ENCODE results near the gene FAF2.
"Not testable (repeated sequence)": the region's sequence is repeated elsewhere in the genome, so short reads cannot be mapped to it uniquely, and the experiment has no call there.

The FAF2 gene

DNA sequence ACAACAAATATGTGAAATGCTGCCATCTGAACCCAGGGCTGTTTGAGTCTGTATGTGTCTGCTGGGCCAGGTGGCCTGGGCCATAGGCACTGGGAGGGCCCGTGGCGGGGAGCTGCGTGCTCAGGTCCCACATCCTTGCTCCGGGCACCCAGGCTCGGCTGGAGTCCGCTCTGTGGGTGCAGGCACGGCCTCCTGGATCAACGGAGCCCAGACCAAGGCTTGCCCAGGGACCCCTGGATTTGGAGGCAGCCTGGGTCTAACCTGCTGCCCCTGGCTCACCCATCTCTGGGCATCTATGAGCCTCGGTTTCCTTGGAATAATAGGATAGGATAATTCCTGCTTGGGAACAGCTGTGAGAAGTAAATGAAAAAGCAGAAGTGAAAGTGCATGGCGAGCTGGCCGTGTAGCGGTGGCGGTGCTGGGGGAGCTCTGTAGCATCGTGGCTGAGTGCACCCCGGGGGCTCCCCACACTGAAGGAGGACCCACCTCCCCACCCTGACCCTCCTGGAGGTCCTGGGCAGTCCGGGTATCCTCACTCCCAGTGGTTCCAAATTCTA is 102.2 kb downstream of the FAF2 start:
- Histone ChIP-seq H3K79me1 (ENCODE audit: low read length) (no peaks in the 10 kb centered on the region), H4K5ac (ENCODE audit: low read length) (no peak overlapping the region), H3K27ac (ENCODE audit: low read depth, low read length) (no peak overlapping the region), H3K4me2 (ENCODE audit: low read length) (no peak overlapping the region), H2AK5ac (ENCODE audit: low read length) (no peak overlapping the region), H3K79me2 (ENCODE audit: control insufficient read depth, insufficient read depth, low read length) (no peaks in the 10 kb centered on the region), H4K8ac (ENCODE audit: low read depth, low read length) (no peak overlapping the region), H3K4me1 (ENCODE audit: control insufficient read depth, low read depth, low read length) (no peaks in the 10 kb centered on the region), H3K9ac (ENCODE audit: low read length) (no peak overlapping the region), H3K27me3 (ENCODE audit: insufficient read depth, low read length, poor library complexity) (no peaks in the 10 kb centered on the region), H2BK120ac (ENCODE audit: low read depth, low read length) (no peak overlapping the region), H3K18ac (ENCODE audit: low read length) (no peak overlapping the region), H3K23ac (ENCODE audit: low read length) (no peak overlapping the region), H2BK5ac (ENCODE audit: low read length) (no peak overlapping the region), H3K56ac (ENCODE audit: low read length) (no peak overlapping the region), H3K4ac (ENCODE audit: low read depth, low read length) (no peak overlapping the region), H3K4me3 (ENCODE audit: low read length) (no peak overlapping the region), H2BK15ac (replicated peaks; ENCODE audit: low read depth) (no peak overlapping the region), H3K36me3 (ENCODE audit: control insufficient read depth, insufficient read depth, low read length) (no peaks in the 10 kb centered on the region)
- WGBS (ENCODE audit: extremely low coverage, insufficient coverage, low lambda C conversion rate): no CpG with 5 or more reads among the region's 16 CpGs
- no peak for DNase-seq

GRCh38 chr5:176550937-176551336 is 102.8 kb downstream of the FAF2 start:
- not testable (repeated sequence) for H2BK5ac ChIP-seq (ENCODE audit: low read length); H3K4ac ChIP-seq (ENCODE audit: low read depth, low read length); H3K36me3 ChIP-seq (ENCODE audit: control insufficient read depth, insufficient read depth, low read length); H3K4me1 ChIP-seq (ENCODE audit: control insufficient read depth, low read depth, low read length); H2AK5ac ChIP-seq (ENCODE audit: low read length); H3K27ac ChIP-seq (ENCODE audit: low read depth, low read length); H4K8ac ChIP-seq (ENCODE audit: low read depth, low read length); H3K9ac ChIP-seq (ENCODE audit: low read length); H2BK120ac ChIP-seq (ENCODE audit: low read depth, low read length); H3K4me3 ChIP-seq (ENCODE audit: low read length); H3K79me2 ChIP-seq (ENCODE audit: control insufficient read depth, insufficient read depth, low read length); DNase-seq; H3K4me2 ChIP-seq (ENCODE audit: low read length); H3K18ac ChIP-seq (ENCODE audit: low read length); H3K56ac ChIP-seq (ENCODE audit: low read length); H3K23ac ChIP-seq (ENCODE audit: low read length); H4K5ac ChIP-seq (ENCODE audit: low read length); H2BK15ac ChIP-seq (replicated peaks; ENCODE audit: low read depth); H3K27me3 ChIP-seq (ENCODE audit: insufficient read depth, low read length, poor library complexity); H3K79me1 ChIP-seq (ENCODE audit: low read length)
- WGBS (ENCODE audit: extremely low coverage, insufficient coverage, low lambda C conversion rate): no CpG with 5 or more reads among the region's 11 CpGs

DNA sequence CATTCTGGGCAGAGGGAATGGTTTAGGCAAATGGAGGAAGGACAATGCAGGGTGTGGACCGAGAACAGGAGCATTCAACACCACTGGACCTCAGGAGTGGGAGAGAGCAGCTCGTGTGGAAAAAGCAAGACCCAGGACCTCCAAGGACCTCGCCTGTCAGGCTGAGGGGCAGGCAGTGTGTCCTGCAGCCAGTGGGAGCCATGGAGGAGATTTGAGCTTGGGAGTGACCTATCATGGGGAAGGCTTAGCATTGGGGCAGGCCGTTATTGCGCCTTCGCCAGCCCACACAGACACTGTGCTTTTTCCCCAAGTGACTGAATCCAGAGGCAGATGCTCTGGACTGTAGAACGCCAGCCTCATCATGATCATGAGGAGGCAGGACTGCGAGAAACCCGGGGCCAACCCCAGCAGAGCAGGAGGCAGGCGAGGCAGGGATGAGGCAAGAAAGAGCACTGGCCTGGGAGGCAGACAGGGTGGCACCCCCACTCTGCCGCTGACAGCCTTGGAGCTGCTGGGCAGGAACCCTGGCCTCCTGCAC is 104.2 kb downstream of the FAF2 start:
- no peak overlapping the region for H3K4me3 ChIP-seq (ENCODE audit: low read length)
- no peaks in the 10 kb centered on the region for H3K79me1 ChIP-seq (ENCODE audit: low read length)
- no peak overlapping the region for H2BK5ac ChIP-seq (ENCODE audit: low read length)
- no peak overlapping the region for H3K56ac ChIP-seq (ENCODE audit: low read length)
- no CpG with 5 or more reads among the region's 11 CpGs for WGBS (ENCODE audit: extremely low coverage, insufficient coverage, low lambda C conversion rate)
- no peak overlapping the region for H3K4me2 ChIP-seq (ENCODE audit: low read length)
- H3K4ac ChIP-seq (ENCODE audit: low read depth, low read length): no peak overlapping the region
- H3K79me2 ChIP-seq (ENCODE audit: control insufficient read depth, insufficient read depth, low read length): no peaks in the 10 kb centered on the region
- no peak overlapping the region for H2BK15ac ChIP-seq (replicated peaks; ENCODE audit: low read depth)
- H3K23ac ChIP-seq (ENCODE audit: low read length): no peak overlapping the region
- no peak overlapping the region for H2AK5ac ChIP-seq (ENCODE audit: low read length)
- no peak overlapping the region for H4K8ac ChIP-seq (ENCODE audit: low read depth, low read length)
- H3K27me3 ChIP-seq (ENCODE audit: insufficient read depth, low read length, poor library complexity): no peaks in the 10 kb centered on the region
- no peak overlapping the region for H3K27ac ChIP-seq (ENCODE audit: low read depth, low read length)
- no peak overlapping the region for H3K9ac ChIP-seq (ENCODE audit: low read length)
- H3K18ac ChIP-seq (ENCODE audit: low read length): no peak overlapping the region
- no peaks in the 10 kb centered on the region for H3K36me3 ChIP-seq (ENCODE audit: control insufficient read depth, insufficient read depth, low read length)
- no peak for DNase-seq
- H4K5ac ChIP-seq (ENCODE audit: low read length): no peak overlapping the region
- H2BK120ac ChIP-seq (ENCODE audit: low read depth, low read length): no peak overlapping the region
- no peaks in the 10 kb centered on the region for H3K4me1 ChIP-seq (ENCODE audit: control insufficient read depth, low read depth, low read length)

DNA sequence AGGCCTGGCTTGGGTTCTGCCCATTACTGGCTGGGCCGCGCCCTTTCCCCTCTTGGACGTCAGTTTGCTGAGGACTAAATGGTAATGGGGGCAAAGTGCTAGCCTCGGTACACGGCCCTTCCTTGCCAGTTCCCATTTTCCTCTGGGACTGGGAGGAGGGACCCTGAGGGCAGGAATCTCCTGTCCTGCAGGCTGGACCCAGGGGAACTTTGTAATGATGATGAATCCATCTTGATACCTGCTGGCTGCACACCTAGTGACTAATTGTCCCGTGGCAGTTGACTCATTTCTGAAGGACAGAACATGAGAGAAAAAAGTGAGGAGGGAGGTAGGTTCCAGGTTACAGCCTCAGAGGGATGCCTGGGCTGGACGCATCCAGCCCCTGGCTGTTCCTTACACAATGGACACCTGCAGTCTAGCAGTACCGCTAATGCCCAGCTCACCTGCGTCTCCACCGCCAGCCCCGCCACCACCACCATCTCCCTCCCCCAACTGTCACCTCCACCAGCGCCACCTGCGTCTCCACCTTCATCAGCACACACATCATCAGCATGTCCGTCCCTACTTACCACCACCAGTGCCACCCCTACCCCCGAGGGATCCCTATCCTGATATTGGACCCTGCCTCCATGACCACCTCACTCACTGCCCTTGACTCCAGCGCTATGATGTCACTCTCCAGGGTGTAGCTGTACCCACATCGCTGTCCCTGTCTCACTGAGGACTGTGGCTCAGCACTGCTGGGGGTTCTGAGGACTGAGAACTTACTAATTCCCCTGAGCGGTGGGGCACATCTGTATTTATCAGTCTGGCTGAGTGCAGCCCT is 105.3 kb downstream of the FAF2 start:
- no peak for DNase-seq
- Histone ChIP-seq H3K4me1 (ENCODE audit: control insufficient read depth, low read depth, low read length) (no peaks in the 10 kb centered on the region), H3K9ac (ENCODE audit: low read length) (no peak overlapping the region), H3K36me3 (ENCODE audit: control insufficient read depth, insufficient read depth, low read length) (no peaks in the 10 kb centered on the region), H3K4me3 (ENCODE audit: low read length) (no peak overlapping the region), H3K4ac (ENCODE audit: low read depth, low read length) (no peak overlapping the region), H4K8ac (ENCODE audit: low read depth, low read length) (no peak overlapping the region), H3K23ac (ENCODE audit: low read length) (no peak overlapping the region), H2BK120ac (ENCODE audit: low read depth, low read length) (no peak overlapping the region), H3K79me2 (ENCODE audit: control insufficient read depth, insufficient read depth, low read length) (no peaks in the 10 kb centered on the region), H4K5ac (ENCODE audit: low read length) (no peak overlapping the region), H3K56ac (ENCODE audit: low read length) (no peak overlapping the region), H3K79me1 (ENCODE audit: low read length) (no peaks in the 10 kb centered on the region), H2AK5ac (ENCODE audit: low read length) (no peak overlapping the region), H3K27ac (ENCODE audit: low read depth, low read length) (no peak overlapping the region), H2BK15ac (replicated peaks; ENCODE audit: low read depth) (no peak overlapping the region), H3K4me2 (ENCODE audit: low read length) (no peak overlapping the region), H2BK5ac (ENCODE audit: low read length) (no peak overlapping the region), H3K18ac (ENCODE audit: low read length) (no peak overlapping the region), H3K27me3 (ENCODE audit: insufficient read depth, low read length, poor library complexity) (no peaks in the 10 kb centered on the region)
- WGBS (ENCODE audit: extremely low coverage, insufficient coverage, low lambda C conversion rate): no CpG with 5 or more reads among the region's 18 CpGs

DNA sequence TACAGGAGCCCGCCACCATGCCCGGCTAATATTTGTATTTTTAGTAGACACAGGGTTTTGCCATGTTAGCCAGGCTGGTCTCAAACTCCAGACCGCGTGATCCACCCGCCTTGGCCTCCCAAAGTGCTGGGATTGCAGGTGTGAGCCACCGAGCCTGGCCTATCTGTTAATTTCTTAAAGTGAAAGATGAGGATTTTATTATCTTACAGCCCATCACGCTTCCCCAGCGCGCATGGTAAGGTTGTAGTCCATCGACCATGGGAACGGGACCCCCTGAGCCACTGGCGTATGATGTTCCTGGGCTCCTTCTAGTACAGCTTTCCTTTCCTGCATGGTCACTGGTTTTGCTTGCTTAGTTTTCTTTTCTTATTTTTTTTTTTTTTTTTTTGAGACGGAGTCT is 109.7 kb downstream of the FAF2 start:
- H2BK120ac ChIP-seq (ENCODE audit: low read depth, low read length): no peak overlapping the region
- H3K56ac ChIP-seq (ENCODE audit: low read length): no peak overlapping the region
- no peaks in the 10 kb centered on the region for H3K36me3 ChIP-seq (ENCODE audit: control insufficient read depth, insufficient read depth, low read length)
- H3K23ac ChIP-seq (ENCODE audit: low read length): no peak overlapping the region
- H3K4ac ChIP-seq (ENCODE audit: low read depth, low read length): no peak overlapping the region
- H4K8ac ChIP-seq (ENCODE audit: low read depth, low read length): no peak overlapping the region
- no peaks in the 10 kb centered on the region for H3K79me1 ChIP-seq (ENCODE audit: low read length)
- H3K4me2 ChIP-seq (ENCODE audit: low read length): no peak overlapping the region
- DNase-seq: no peak
- H3K79me2 ChIP-seq (ENCODE audit: control insufficient read depth, insufficient read depth, low read length): no peaks in the 10 kb centered on the region
- H3K27me3 ChIP-seq (ENCODE audit: insufficient read depth, low read length, poor library complexity): no peaks in the 10 kb centered on the region
- no CpG with 5 or more reads among the region's 13 CpGs for WGBS (ENCODE audit: extremely low coverage, insufficient coverage, low lambda C conversion rate)
- H3K4me3 ChIP-seq (ENCODE audit: low read length): no peak overlapping the region
- no peak overlapping the region for H2BK5ac ChIP-seq (ENCODE audit: low read length)
- H2BK15ac ChIP-seq (replicated peaks; ENCODE audit: low read depth): no peak overlapping the region
- no peak overlapping the region for H2AK5ac ChIP-seq (ENCODE audit: low read length)
- no peak overlapping the region for H4K5ac ChIP-seq (ENCODE audit: low read length)
- no peak overlapping the region for H3K27ac ChIP-seq (ENCODE audit: low read depth, low read length)
- no peaks in the 10 kb centered on the region for H3K4me1 ChIP-seq (ENCODE audit: control insufficient read depth, low read depth, low read length)
- no peak overlapping the region for H3K18ac ChIP-seq (ENCODE audit: low read length)
- H3K9ac ChIP-seq (ENCODE audit: low read length): no peak overlapping the region
